Testis (tissue), 3 donors: ENCODE measurements around the gene BTRC. TPM values are rescaled to one million over a fixed set of nuclear protein-coding genes. Genes with fewer than 3 reads are reported as not detected.

ENCODE experiments used
- DNase-seq: peaks from one replicate; pipeline ENCODE4 v3.0.0-alpha.2; 2019
- H3K27ac ChIP-seq, 2 donors: fragments of 200-600 bp; sonication (generic); one replicate each; pipeline ENCODE4 v1.5.1; 2019
- H3K27me3 ChIP-seq: fragments of 200-600 bp; sonication (generic); one replicate; pipeline ENCODE4 v1.5.1; 2019
- H3K36me3 ChIP-seq: fragments of 200-600 bp; sonication (generic); one replicate; pipeline ENCODE4 v1.5.1; 2017; ENCODE audit warnings: low read depth; ENCODE audit errors: missing control alignments
- H3K4me1 ChIP-seq: fragments of 200-600 bp; sonication (generic); one replicate; pipeline ENCODE4 v1.5.1; 2019
- H3K4me3 ChIP-seq, 2 donors: fragments of 200-600 bp; sonication (generic); one replicate each; pipeline ENCODE4 v1.5.1; 2017 to 2019
- H3K9me3 ChIP-seq: fragments of 200-600 bp; sonication (generic); one replicate; pipeline ENCODE4 v1.5.1; 2017
- CTCF ChIP-seq, 3 experiments: fragments of 450-650 bp in 2 of 3; fragments of 200-600 bp in 1 of 3; sonication (generic) in 1 of 3; IDR thresholded peaks; one replicate each; pipeline ENCODE4 v1.5.1; 2016 to 2019; ENCODE audit warnings: antibody characterized with exemption in 3 of 3, mild to moderate bottlenecking in 2 of 3, moderate library complexity in 1 of 3
- POLR2A ChIP-seq: fragments of 450-650 bp; IDR thresholded peaks from one replicate; pipeline ENCODE4 v1.6.1; 2017; ENCODE audit warnings: antibody characterized with exemption, mild to moderate bottlenecking, moderate library complexity
- WGBS, 2 donors: methylation state at CpG; one replicate each; pipeline ENCODE4 v1.1.5; 2018; 5-methylcytosine and 5-hydroxymethylcytosine counted together
- intact Hi-C: fragments of 100-400 bp; cut with DNase I; formaldehyde crosslinking; loops from one replicate; pipeline ENCODE4 v1.15.1; 2023; ENCODE audit warnings: low total_unique reads
- polyA plus RNA-seq: library from polyadenylated mRNA; stranded (reverse); fragments of 350-450 nt; fragmentation: Illumina TruSeq; extraction: RNeasy Lipid Tissue Mini Kit (QIAGEN cat#74804); gene quantifications from one replicate; pipeline ENCODE4 v1.2.3, GENCODE V29; 2014; ENCODE audit warnings: low read depth, low replicate concordance; ENCODE audit not compliant: insufficient read depth
- total RNA-seq, 2 donors: library from RNA; depleted of rRNA; stranded (reverse); fragments of >200 nt; gene quantifications; one replicate each; pipeline ENCODE4 v1.2.3, GENCODE V29; 2016

BTRC gene
- total and polyA plus RNA-seq, 3 donors from 2014 or later: 40.0 to 43.8 (median 41.0) TPM

GRCh38 chr10:101572785-101573184 lies 218.8 kb downstream of the BTRC start:
- H3K4me1 ChIP-seq: peaks cover 18% of the 10 kb centered on the region
- WGBS, 2 donors: 94 to 100% methylated on average over 2 of the region's 2 CpGs
- H3K36me3 ChIP-seq: no peaks in the 10 kb centered on the region
- H3K4me3 ChIP-seq: no peak overlapping the region
- TF ChIP-seq POLR2A (no peak), CTCF (IDR thresholded peaks at IDR 0.05) (no peak)
- H3K27ac ChIP-seq: no peak overlapping the region
- intact Hi-C loops: no loop called here
- no peak for DNase-seq
- no peaks in the 10 kb centered on the region for H3K27me3 ChIP-seq
- H3K9me3 ChIP-seq: no peaks in the 10 kb centered on the region

GRCh38 chr10:101573885-101574753 lies 220.2 kb downstream of the BTRC start:
- no peak for DNase-seq
- TF ChIP-seq POLR2A: no peak
- no peak for TF ChIP-seq CTCF (IDR thresholded peaks at IDR 0.05)
- Histone ChIP-seq H3K36me3 (no peaks in the 10 kb centered on the region), H3K9me3 (no peaks in the 10 kb centered on the region), H3K4me3 (no peak overlapping the region), H3K4me1 (peaks cover 18% of the 10 kb centered on the region), H3K27me3 (no peaks in the 10 kb centered on the region), H3K27ac (no peak overlapping the region)
- WGBS, 2 donors: 63 to 78% methylated on average over 18 to 25 of the region's 25 CpGs
- intact Hi-C loops: no loop called here

- DNase-seq: no peak
- 80 to 90% methylated on average over 2 to 3 of the region's 3 CpGs for WGBS, 2 donors
- Histone ChIP-seq H3K27ac (no peak overlapping the region), H3K36me3 (no peaks in the 10 kb centered on the region), H3K9me3 (no peaks in the 10 kb centered on the region), H3K27me3 (no peaks in the 10 kb centered on the region), H3K4me1 (peaks cover 10% of the 10 kb centered on the region), H3K4me3 (no peak overlapping the region)
- intact Hi-C loops: no loop called here
- TF ChIP-seq POLR2A (no peak), CTCF (IDR thresholded peaks at IDR 0.05) (no peak)
These were observed 221.1 kb downstream of the BTRC start for GRCh38 chr10:101575091-101575490.

GRCh38 chr10:101575580-101576210 lies 221.7 kb downstream of the BTRC start:
- no peak for DNase-seq
- Histone ChIP-seq H3K27me3 (no peaks in the 10 kb centered on the region), H3K4me3 (no peak overlapping the region), H3K27ac (no peak overlapping the region), H3K4me1 (peaks cover 5% of the 10 kb centered on the region), H3K9me3 (no peaks in the 10 kb centered on the region), H3K36me3 (no peaks in the 10 kb centered on the region)
- intact Hi-C loops: no loop called here
- 93 to 94% methylated on average over 7 of the region's 7 CpGs for WGBS, 2 donors
- TF ChIP-seq CTCF (IDR thresholded peaks at IDR 0.05) (no peak), POLR2A (no peak)
